ENCODE results near the gene CABLES2. TPM values are rescaled to one million over a fixed set of nuclear protein-coding genes. Genes with fewer than 3 reads are reported as not detected.

Gene CABLES2
- total and polyA plus RNA-seq, 2 donors (not counting 3 experiments of a cell fraction or from before 2014, with no cell fraction given), result 7.8 to 9.9 TPM

DNA sequence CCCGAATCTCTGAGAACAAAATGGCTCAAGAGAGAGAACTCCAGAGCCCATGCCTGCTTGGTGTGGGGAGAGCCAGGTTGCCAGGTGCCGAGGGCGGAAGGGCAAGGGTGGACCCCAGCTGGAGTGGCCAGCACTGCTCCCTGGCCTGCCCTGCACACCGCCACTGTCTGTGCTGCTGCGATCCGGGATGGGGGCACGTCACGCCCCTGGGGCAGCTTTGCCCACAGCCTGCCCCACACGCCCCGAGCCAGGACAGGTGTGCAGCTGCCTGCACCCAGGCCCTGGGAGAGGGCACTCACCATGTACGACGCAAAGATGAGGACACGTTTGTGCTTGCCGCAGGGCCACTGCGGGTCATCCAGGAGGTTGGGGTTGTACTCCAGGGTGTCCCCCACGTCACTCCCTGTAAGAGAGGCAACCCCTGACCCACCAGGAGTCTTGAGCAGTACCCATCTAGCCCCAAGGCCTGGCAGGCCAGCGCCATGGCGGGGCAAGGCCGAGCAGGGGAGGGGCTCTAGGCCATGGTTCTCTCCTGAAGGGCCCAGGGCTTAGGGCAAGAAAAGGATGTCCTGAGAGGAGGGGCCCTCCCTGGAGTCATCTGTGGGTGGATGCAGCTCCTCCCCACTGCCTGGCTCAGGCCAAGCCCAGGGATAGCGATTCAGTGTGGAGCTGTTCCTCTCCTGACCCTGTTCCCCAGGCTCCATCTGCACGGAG is 14.3 kb downstream of the CABLES2 start:
- no peaks in the 10 kb centered on the region for H4K20me1 ChIP-seq (replicated peaks; ENCODE audit: control insufficient read depth, extremely low read depth, insufficient read depth, low read length)
- BruUV-seq (replicated peaks), result no TSS peak
- peaks cover 12% of the 10 kb centered on the region for H3K4me1 ChIP-seq (ENCODE audit: control insufficient read depth, extremely low read depth, insufficient read depth, low read length)
- no peak for FAIRE-seq
- H3K4me3 ChIP-seq (replicated peaks in 1 of 3; ENCODE audit: insufficient read depth in 1 of 3, low read depth in 1 of 3, low read length in 3 of 3), result no peak overlapping the region
- H3K27me3 ChIP-seq (ENCODE audit: control insufficient read depth in 2 of 2, insufficient read depth in 2 of 2, low read length in 2 of 2), result no peaks in the 10 kb centered on the region
- TF ChIP-seq POLR2AphosphoS5 (IDR thresholded peaks at IDR 0.05; ENCODE audit: insufficient read depth, low read depth, low read length) (no peak), MYC (IDR thresholded peaks at IDR 0.05; ENCODE audit: low read depth, low read length) (no peak), JUN (IDR thresholded peaks at IDR 0.05; ENCODE audit: borderline replicate concordance, insufficient read depth, insufficient read length, low read depth) (no peak), POLR2A (IDR thresholded peaks at IDR 0.05; ENCODE audit: low read depth, low read length) (no peak), FOS (IDR thresholded peaks at IDR 0.05; ENCODE audit: borderline replicate concordance, insufficient read depth, low read length) (no peak), GATA2 (IDR thresholded peaks at IDR 0.05; ENCODE audit: insufficient read depth, insufficient read length, low read depth, low read length) (no peak)
- peaks cover 17% of the 10 kb centered on the region for H3K79me2 ChIP-seq (ENCODE audit: control insufficient read depth, insufficient read depth, low read length)
- intact Hi-C loops (cut with micrococcal nuclease) (no loop called here), dilution Hi-C loops (cut with MboI; ENCODE audit: extremely low pct_ligation_motif_present, low sequenced_read_pairs) (no loop called here)
- CTCF ChIA-PET, result interaction anchor here (0.6 to 1.5 kb wide), 2 partner anchors 10 to 469 kb away, joined by 3 to 5 read pairs; no protein-coding TSS in a partner anchor
- no peaks in the 10 kb centered on the region for H3K9me1 ChIP-seq (replicated peaks; ENCODE audit: control insufficient read depth, extremely low read depth, insufficient read depth, low read length)
- no peak overlapping the region for H2AFZ ChIP-seq (ENCODE audit: low read depth, low read length)
- H3K9ac ChIP-seq (replicated peaks; ENCODE audit: extremely low read depth, insufficient read depth, low read length), result no peak overlapping the region
- H3K9me3 ChIP-seq (replicated peaks; ENCODE audit: control insufficient read depth, insufficient read depth, low read length), result no peaks in the 10 kb centered on the region
- peaks cover 12 to 21% of the 10 kb centered on the region in 2 experiments for H3K36me3 ChIP-seq (ENCODE audit: control insufficient read depth in 2 of 2, extremely low read depth in 1 of 2, insufficient read depth in 2 of 2, low read length in 2 of 2)
- POLR2A ChIA-PET, result no interaction called here
- H3K4me2 ChIP-seq (ENCODE audit: insufficient read depth, low read length), result no peak overlapping the region
- no peak for DNase-seq (ENCODE audit: low read depth, low spot score)
- no peak overlapping the region for H3K27ac ChIP-seq (ENCODE audit: insufficient read depth, low read depth, low read length)

DNA sequence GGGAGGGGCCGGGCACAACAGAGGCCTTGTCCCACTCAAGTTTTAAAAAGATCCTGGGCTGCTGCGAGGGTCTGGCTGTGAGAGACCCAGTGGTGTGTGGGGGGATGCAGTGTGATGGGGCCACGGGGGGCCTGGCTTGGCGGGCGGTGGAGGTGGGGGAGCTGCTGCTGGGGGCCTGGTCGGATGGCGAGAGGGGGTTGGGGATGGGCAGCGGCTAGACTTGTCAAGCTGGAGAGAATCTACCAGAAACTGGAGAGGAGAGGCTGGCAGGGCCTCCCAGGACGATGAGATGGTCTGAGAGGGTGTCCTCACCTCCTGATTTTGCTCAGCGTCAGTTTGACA is 15.0 kb downstream of the CABLES2 start:
- no peaks in the 10 kb centered on the region for H3K27me3 ChIP-seq (ENCODE audit: control insufficient read depth in 2 of 2, insufficient read depth in 2 of 2, low read length in 2 of 2)
- no peaks in the 10 kb centered on the region for H3K9me3 ChIP-seq (replicated peaks; ENCODE audit: control insufficient read depth, insufficient read depth, low read length)
- dilution Hi-C loops (cut with MboI; ENCODE audit: extremely low pct_ligation_motif_present, low sequenced_read_pairs), result no loop called here
- H3K79me2 ChIP-seq (ENCODE audit: control insufficient read depth, insufficient read depth, low read length), result peaks cover 24% of the 10 kb centered on the region
- no peak for TF ChIP-seq FOS (IDR thresholded peaks at IDR 0.05; ENCODE audit: borderline replicate concordance, insufficient read depth, low read length)
- TF ChIP-seq MYC (IDR thresholded peaks at IDR 0.05; ENCODE audit: low read depth, low read length), result no peak
- TF ChIP-seq, protein P1, sequence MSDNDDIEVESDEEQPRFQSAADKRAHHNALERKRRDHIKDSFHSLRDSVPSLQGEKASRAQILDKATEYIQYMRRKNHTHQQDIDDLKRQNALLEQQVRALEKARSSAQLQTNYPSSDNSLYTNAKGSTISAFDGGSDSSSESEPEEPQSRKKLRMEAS (IDR thresholded peaks at IDR 0.05; ENCODE audit: insufficient read depth, insufficient read length), result no peak
- TF ChIP-seq GATA2 (IDR thresholded peaks at IDR 0.05; ENCODE audit: insufficient read depth, insufficient read length, low read depth, low read length), result no peak
- TF ChIP-seq, protein P2, sequence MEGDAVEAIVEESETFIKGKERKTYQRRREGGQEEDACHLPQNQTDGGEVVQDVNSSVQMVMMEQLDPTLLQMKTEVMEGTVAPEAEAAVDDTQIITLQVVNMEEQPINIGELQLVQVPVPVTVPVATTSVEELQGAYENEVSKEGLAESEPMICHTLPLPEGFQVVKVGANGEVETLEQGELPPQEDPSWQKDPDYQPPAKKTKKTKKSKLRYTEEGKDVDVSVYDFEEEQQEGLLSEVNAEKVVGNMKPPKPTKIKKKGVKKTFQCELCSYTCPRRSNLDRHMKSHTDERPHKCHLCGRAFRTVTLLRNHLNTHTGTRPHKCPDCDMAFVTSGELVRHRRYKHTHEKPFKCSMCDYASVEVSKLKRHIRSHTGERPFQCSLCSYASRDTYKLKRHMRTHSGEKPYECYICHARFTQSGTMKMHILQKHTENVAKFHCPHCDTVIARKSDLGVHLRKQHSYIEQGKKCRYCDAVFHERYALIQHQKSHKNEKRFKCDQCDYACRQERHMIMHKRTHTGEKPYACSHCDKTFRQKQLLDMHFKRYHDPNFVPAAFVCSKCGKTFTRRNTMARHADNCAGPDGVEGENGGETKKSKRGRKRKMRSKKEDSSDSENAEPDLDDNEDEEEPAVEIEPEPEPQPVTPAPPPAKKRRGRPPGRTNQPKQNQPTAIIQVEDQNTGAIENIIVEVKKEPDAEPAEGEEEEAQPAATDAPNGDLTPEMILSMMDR (IDR thresholded peaks at IDR 0.05; ENCODE audit: extremely low read depth in 1 of 2, insufficient read depth in 1 of 2, low read depth in 1 of 2, low read length in 2 of 2), result no peak
- TF ChIP-seq EZH2 (IDR thresholded peaks at IDR 0.05; ENCODE audit: borderline replicate concordance, low read depth, low read length, severe bottlenecking), result no peak
- no peak for TF ChIP-seq POLR2A (IDR thresholded peaks at IDR 0.05; ENCODE audit: low read depth, low read length)
- TF ChIP-seq POLR2AphosphoS5 (IDR thresholded peaks at IDR 0.05; ENCODE audit: insufficient read depth, low read depth, low read length), result no peak
- TF ChIP-seq JUN (IDR thresholded peaks at IDR 0.05; ENCODE audit: borderline replicate concordance, insufficient read depth, insufficient read length, low read depth), result no peak
- peaks cover 12 to 21% of the 10 kb centered on the region in 2 experiments for H3K36me3 ChIP-seq (ENCODE audit: control insufficient read depth in 2 of 2, extremely low read depth in 1 of 2, insufficient read depth in 2 of 2, low read length in 2 of 2)
- H2AFZ ChIP-seq (ENCODE audit: low read depth, low read length), result no peak overlapping the region
- no peaks in the 10 kb centered on the region for H4K20me1 ChIP-seq (replicated peaks; ENCODE audit: control insufficient read depth, extremely low read depth, insufficient read depth, low read length)
- H3K4me1 ChIP-seq (ENCODE audit: control insufficient read depth, extremely low read depth, insufficient read depth, low read length), result peaks cover 15% of the 10 kb centered on the region
- FAIRE-seq (no peak), DNase-seq (ENCODE audit: low read depth, low spot score) (no peak)
- no peak overlapping the region for H3K27ac ChIP-seq (ENCODE audit: insufficient read depth, low read depth, low read length)
- BruUV-seq (replicated peaks), result no TSS peak
- no peaks in the 10 kb centered on the region for H3K9me1 ChIP-seq (replicated peaks; ENCODE audit: control insufficient read depth, extremely low read depth, insufficient read depth, low read length)
- intact Hi-C loops (cut with micrococcal nuclease), result no loop called here
- H3K4me2 ChIP-seq (ENCODE audit: insufficient read depth, low read length), result no peak overlapping the region
- H3K4me3 ChIP-seq (replicated peaks in 1 of 3; ENCODE audit: insufficient read depth in 1 of 3, low read depth in 1 of 3, low read length in 3 of 3), result no peak overlapping the region
- H3K9ac ChIP-seq (replicated peaks; ENCODE audit: extremely low read depth, insufficient read depth, low read length), result no peak overlapping the region
- ChIA-PET CTCF (no interaction called here), POLR2A (no interaction called here)
